A549 (cell line): ENCODE measurements around the gene FANCC. TPM values are rescaled to one million over a fixed set of nuclear protein-coding genes. Genes with fewer than 3 reads are reported as not detected.

Experiments used
- ATAC-seq, 2 experiments: fragments of 200-7000 bp in 1 of 2; fragments of >200 bp in 1 of 2; cut with Nextera tagmentation in 1 of 2; cut with Tn5 transposase in 1 of 2; 3 replicates each; pipeline versions ENCODE4 v1.8.0 to v1.9.1; 2018 to 2020; ENCODE audit warnings: mild to moderate bottlenecking in 1 of 2, moderate library complexity in 1 of 2
- CTCF ChIA-PET: fragments of 300-600 bp; sonication (Branson Sonifier 250); formaldehyde crosslinking; extraction: SDS; loops from one replicate; lab custom pipeline; 2021; ENCODE audit warnings: antibody characterized with exemption, inconsistent platforms; lab: Yijun Ruan, JAX
- POLR2A ChIA-PET: fragments of 350-600 bp; formaldehyde crosslinking; extraction: SDS; loops from one replicate; lab custom pipeline; 2021; ENCODE audit warnings: antibody characterized with exemption, inconsistent platforms; lab: Yijun Ruan, JAX
- DNase-seq, 2 experiments: peaks; one replicate each; pipeline versions ENCODE4 v3.0.0 to v3.0.0-alpha.2; 2011 to 2016; ENCODE audit warnings: low read depth in 1 of 2, low spot score in 1 of 2
- FAIRE-seq: peaks from 2 replicates; lab custom pipeline; 2011; peaks lifted over from hg19 to GRCh38; lab: Jason Lieb, UNC
- H3K27ac ChIP-seq, 2 experiments: fragments of >200 bp; sonication (Bioruptor Twin); formaldehyde crosslinking; 3 replicates each; pipeline ENCODE4 v1.5.1; 2016 to 2017
- H3K4me1 ChIP-seq: fragments of >200 bp; sonication (Bioruptor Twin); formaldehyde crosslinking; 3 replicates; pipeline ENCODE4 v1.6.1; 2016
- H3K4me2 ChIP-seq: fragments of >200 bp; sonication (Bioruptor Twin); formaldehyde crosslinking; 3 replicates; pipeline ENCODE4 v1.6.1; 2016
- H3K4me3 ChIP-seq: fragments of >200 bp; sonication (Bioruptor Twin); formaldehyde crosslinking; 3 replicates; pipeline ENCODE4 v1.5.1; 2016
- H3K9me3 ChIP-seq: fragments of >200 bp; sonication (Bioruptor Twin); formaldehyde crosslinking; 3 replicates; pipeline ENCODE4 v1.6.1; 2016
- ATOH8 ChIP-seq: fragments of 250-450 bp; sonication (Bioruptor Pico); IDR thresholded peaks from 2 replicates; pipeline ENCODE4 v1.5.0; 2020; ENCODE audit warnings: low read depth, mild to moderate bottlenecking, moderate library complexity
- CBX2 ChIP-seq: fragments of 200-600 bp; sonication (generic); IDR thresholded peaks from 2 replicates; pipeline ENCODE4 v1.6.1; 2016; ENCODE audit warnings: low read depth, mild to moderate bottlenecking, borderline replicate concordance
- CEBPB ChIP-seq, 2 experiments: fragments of >200 bp in 1 of 2; sonication (Bioruptor Twin) in 1 of 2; formaldehyde crosslinking in 1 of 2; IDR thresholded peaks; 2 replicates each; pipeline ENCODE4 v1.6.1; 2012 to 2016
- EHF ChIP-seq: fragments of 250-450 bp; sonication (Bioruptor Pico); IDR thresholded peaks from 2 replicates; pipeline ENCODE4 v1.5.0; 2020; ENCODE audit warnings: mild to moderate bottlenecking
- ELK1 ChIP-seq: fragments of 150-350 bp; IDR thresholded peaks from 2 replicates; pipeline ENCODE4 v1.6.1; 2014; ENCODE audit warnings: low read depth, mild to moderate bottlenecking, low read length
- EP300 ChIP-seq, 2 experiments: fragments of >200 bp; sonication (Bioruptor Twin); formaldehyde crosslinking; IDR thresholded peaks; 2 replicates in 1 of 2; 3 replicates in 1 of 2; pipeline ENCODE4 v1.6.1; 2016 to 2017
- HEYL ChIP-seq: fragments of 250-450 bp; sonication (Bioruptor Pico); IDR thresholded peaks from 2 replicates; pipeline ENCODE4 v1.8.0; 2021; ENCODE audit warnings: mild to moderate bottlenecking, moderate library complexity
- HMGXB4 ChIP-seq: fragments of 250-450 bp; sonication (Bioruptor Pico); IDR thresholded peaks from 2 replicates; pipeline ENCODE4 v1.5.0; 2021; ENCODE audit warnings: mild to moderate bottlenecking, moderate library complexity, borderline replicate concordance
- KDM1A ChIP-seq: fragments of 200-600 bp; sonication (generic); IDR thresholded peaks from 2 replicates; pipeline ENCODE4 v1.6.1; 2016; ENCODE audit warnings: low read depth, mild to moderate bottlenecking
- NPAS2 ChIP-seq: fragments of 250-450 bp; sonication (Bioruptor Pico); IDR thresholded peaks from 2 replicates; pipeline ENCODE4 v1.8.0; 2022; ENCODE audit warnings: mild to moderate bottlenecking, moderate library complexity, borderline replicate concordance
- PBX3 ChIP-seq: IDR thresholded peaks from 2 replicates; pipeline ENCODE4 v1.6.1; 2012
- RCOR1 ChIP-seq: fragments of 150-350 bp; IDR thresholded peaks from 2 replicates; pipeline ENCODE4 v1.6.1; 2014; ENCODE audit warnings: antibody characterized with exemption, low read length, low read depth
- REST ChIP-seq: fragments of 200-600 bp; sonication (generic); IDR thresholded peaks from 2 replicates; pipeline ENCODE4 v1.6.1; 2016; ENCODE audit warnings: antibody characterized with exemption, mild to moderate bottlenecking, moderate library complexity
- ZNF302 ChIP-seq: fragments of 250-450 bp; sonication (Bioruptor Pico); IDR thresholded peaks from 2 replicates; pipeline ENCODE4 v1.9.0; 2021; ENCODE audit warnings: inconsistent platforms, mild to moderate bottlenecking, moderate library complexity
- WGBS: methylation state at CpG from one replicate; pipeline ENCODE4 v1.1.6; 2017; ENCODE audit errors: missing lambda C conversion rate; 5-methylcytosine and 5-hydroxymethylcytosine counted together
- polyA plus RNA-seq, 4 experiments: library from polyadenylated mRNA; depleted of rRNA in 3 of 4; stranded (reverse); fragments of >200 nt; fragmentation: RNase III in 1 of 4; extraction: RNeasy Plus Mini Kit Qiagen cat#74134 plus additional on column Dnase treatment in 1 of 4; gene quantifications; 2 replicates in 3 of 4; 3 replicates in 1 of 4; pipeline ENCODE4 v1.2.3, GENCODE V29; 2011 to 2017
- TF ChIP-seq, protein P1 (sequence below): IDR thresholded peaks from 2 replicates; pipeline ENCODE4 v1.6.1; 2012
- TF ChIP-seq, protein P2 (sequence below): IDR thresholded peaks from 2 replicates; pipeline ENCODE4 v1.6.1; 2012; ENCODE audit warnings: low read depth, borderline replicate concordance

FANCC gene
- polyA plus RNA-seq, 2 of the 4 experiments (the other 2 are of a cell fraction): 13.5 to 24.9 TPM

GRCh38 chr9:95292226-95292625 lies 25.3 kb downstream of the FANCC start:
- ATAC-seq: no peak
- Histone ChIP-seq H3K4me1 (peaks cover 6% of the 10 kb centered on the region; the same call in 2 of the 3 replicates), H3K27ac (no peak overlapping the region), H3K4me2 (no peak overlapping the region), H3K9me3 (no peaks in the 10 kb centered on the region), H3K4me3 (no peak overlapping the region)
- ChIA-PET CTCF (interaction anchor here (0.6 kb wide), 1 partner anchor 43 kb away, joined by 3 read pairs; no protein-coding TSS in a partner anchor), POLR2A (interaction anchor here (0.6 kb wide), 1 partner anchor 28 kb away, joined by 3 read pairs; no protein-coding TSS in a partner anchor)
- DNase-seq: no peak
- 92% methylated on average over 28 of the region's 41 CpGs for WGBS
- TF ChIP-seq ELK1 (no peak), CEBPB (IDR thresholded peaks at IDR 0.05) (no peak), ATOH8 (no peak), CBX2 (no peak), EHF (no peak), RCOR1 (no peak), NPAS2 (CRISPR knock-in tag) (no peak), KDM1A (no peak), ZNF302 (CRISPR knock-in tag) (no peak), HMGXB4 (CRISPR knock-in tag) (no peak), REST (no peak)
- TF ChIP-seq, protein P1, sequence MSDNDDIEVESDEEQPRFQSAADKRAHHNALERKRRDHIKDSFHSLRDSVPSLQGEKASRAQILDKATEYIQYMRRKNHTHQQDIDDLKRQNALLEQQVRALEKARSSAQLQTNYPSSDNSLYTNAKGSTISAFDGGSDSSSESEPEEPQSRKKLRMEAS: no peak
- FAIRE-seq: no peak

DNA sequence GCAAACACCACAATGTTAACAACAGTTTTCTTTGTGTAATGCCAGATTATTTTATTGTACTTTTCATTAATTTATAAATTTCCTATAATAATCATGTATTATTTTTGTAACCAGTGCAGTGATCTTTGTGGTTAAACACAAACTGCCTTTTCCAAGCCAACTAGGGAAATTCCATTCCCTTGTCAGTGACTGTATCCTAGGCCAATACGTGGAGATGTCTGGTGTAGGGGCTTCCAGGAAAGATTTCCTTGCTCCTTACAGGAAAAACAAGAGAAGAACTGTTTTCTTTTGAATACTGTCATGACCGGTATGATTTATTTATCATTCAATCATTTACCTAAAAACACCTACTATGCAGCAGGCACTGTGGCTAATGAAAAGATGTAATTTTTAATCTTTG lies 31.4 kb downstream of the FANCC start:
- Histone ChIP-seq H3K4me1 (peaks cover 23% of the 10 kb centered on the region), H3K4me2 (0 out of 3 replicates have a peak overlapping the region, but pooled peaks have one; percentile 6), H3K27ac (no peak overlapping the region), H3K4me3 (no peak overlapping the region), H3K9me3 (peaks cover 5% of the 10 kb centered on the region; the same call in 1 of the 3 replicates)
- TF ChIP-seq, protein P2, sequence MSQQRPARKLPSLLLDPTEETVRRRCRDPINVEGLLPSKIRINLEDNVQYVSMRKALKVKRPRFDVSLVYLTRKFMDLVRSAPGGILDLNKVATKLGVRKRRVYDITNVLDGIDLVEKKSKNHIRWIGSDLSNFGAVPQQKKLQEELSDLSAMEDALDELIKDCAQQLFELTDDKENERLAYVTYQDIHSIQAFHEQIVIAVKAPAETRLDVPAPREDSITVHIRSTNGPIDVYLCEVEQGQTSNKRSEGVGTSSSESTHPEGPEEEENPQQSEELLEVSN: no peak
- TF ChIP-seq HEYL (no peak), EP300 (IDR thresholded peaks at IDR 0.05) (no peak), PBX3 (no peak)
- ATAC-seq (no peak), DNase-seq (no peak), FAIRE-seq (no peak)
- ChIA-PET CTCF (no interaction called here), POLR2A (no interaction called here)
- WGBS: 48% methylated on average over 2 of the region's 2 CpGs
